PC-3 (cell line): ENCODE measurements around the gene SEPTIN5. TPM values are rescaled to one million over a fixed set of nuclear protein-coding genes. Genes with fewer than 3 reads are reported as not detected.

ENCODE experiments used
- ATAC-seq: fragments of 200-7000 bp; cut with Tn5 transposase; 2 replicates; pipeline ENCODE4 v1.9.1; 2020; ENCODE audit warnings: mild to moderate bottlenecking, moderate library complexity
- BruUV-seq: library from RNA; stranded (reverse); fragments of 400-500 nt; replicated peaks from 2 replicates; lab custom pipeline; 2021; lab: Mats Ljungman, UMichigan
- CTCF ChIA-PET: fragments of 300-600 bp; sonication (Branson Sonifier 250); formaldehyde crosslinking; loops from one replicate; lab custom pipeline; 2022; ENCODE audit warnings: antibody characterized with exemption; lab: Charles Lee
- POLR2A ChIA-PET: fragments of 300-600 bp; sonication (Branson Sonifier 250); formaldehyde crosslinking; loops from one replicate; lab custom pipeline; 2022; ENCODE audit warnings: antibody characterized with exemption; ENCODE audit not compliant: unreplicated experiment; lab: Charles Lee
- DNase-seq: peaks from one replicate; pipeline ENCODE4 v3.0.0-alpha.2; 2015
- H2AFZ ChIP-seq: fragments of 300-600 bp; sonication (generic); 2 replicates; pipeline ENCODE4 v1.6.0; 2016; ENCODE audit warnings: antibody characterized with exemption, low read length
- H3F3A ChIP-seq: fragments of 300-600 bp; sonication (generic); one replicate; pipeline ENCODE4 v1.6.0; 2017; ENCODE audit warnings: antibody characterized with exemption, low read length, control low read depth, mild to moderate bottlenecking; ENCODE audit not compliant: unreplicated experiment
- H3K27ac ChIP-seq: fragments of 300-600 bp; sonication (generic); 2 replicates; pipeline ENCODE4 v1.5.1; 2016; ENCODE audit warnings: mild to moderate bottlenecking, low read length
- H3K27me3 ChIP-seq: fragments of 300-600 bp; sonication (generic); 2 replicates; pipeline ENCODE4 v1.6.1; 2016; ENCODE audit warnings: low read length, mixed read lengths
- H3K36me3 ChIP-seq: fragments of 300-600 bp; sonication (generic); 2 replicates; pipeline ENCODE4 v1.6.1; 2016; ENCODE audit warnings: low read depth, mixed run types, low read length, mixed read lengths
- H3K4me1 ChIP-seq: fragments of 300-600 bp; sonication (generic); 2 replicates; pipeline ENCODE4 v1.5.1; 2016; ENCODE audit warnings: low read length; ENCODE audit not compliant: insufficient read depth
- H3K4me2 ChIP-seq: fragments of 300-600 bp; sonication (generic); 2 replicates; pipeline ENCODE4 v1.6.0; 2016; ENCODE audit warnings: low read length
- H3K4me3 ChIP-seq: fragments of 300-600 bp; sonication (generic); 2 replicates; pipeline ENCODE4 v1.5.1; 2016; ENCODE audit warnings: mild to moderate bottlenecking, low read length, mixed read lengths
- H3K79me2 ChIP-seq: fragments of 300-600 bp; sonication (generic); 2 replicates; pipeline ENCODE4 v1.6.1; 2017; ENCODE audit warnings: low read length, mixed read lengths
- H3K9ac ChIP-seq: fragments of 300-600 bp; sonication (generic); 2 replicates; pipeline ENCODE4 v1.6.0; 2016; ENCODE audit warnings: mild to moderate bottlenecking, low read length
- H3K9me2 ChIP-seq: fragments of 300-600 bp; sonication (generic); replicated peaks from 2 replicates; pipeline ENCODE4 v1.6.1; 2016; ENCODE audit warnings: mixed run types, low read length, mixed read lengths
- H3K9me3 ChIP-seq: fragments of 300-600 bp; sonication (generic); 2 replicates; pipeline ENCODE4 v1.6.1; 2016; ENCODE audit warnings: low read length, mixed read lengths
- H4K20me1 ChIP-seq: fragments of 300-600 bp; sonication (generic); 2 replicates; pipeline ENCODE4 v1.6.1; 2016; ENCODE audit warnings: low read length, mixed read lengths
- EZH2 ChIP-seq: fragments of 300-600 bp; sonication (generic); IDR thresholded peaks from one replicate; pipeline ENCODE4 v1.6.1; 2017; ENCODE audit warnings: antibody characterized with exemption, mild to moderate bottlenecking, low read length; ENCODE audit not compliant: unreplicated experiment
- EZH2phosphoT487 ChIP-seq: fragments of 300-600 bp; sonication (generic); IDR thresholded peaks from 2 replicates; pipeline ENCODE4 v1.6.1; 2018; ENCODE audit warnings: mild to moderate bottlenecking, antibody characterized with exemption, low read length, borderline replicate concordance
- intact Hi-C: fragments of 100-400 bp; cut with micrococcal nuclease; formaldehyde crosslinking; loops from 2 replicates; pipeline ENCODE4 v1.9.0; 2023
- total RNA-seq: library from RNA; depleted of rRNA; stranded (reverse); fragments of >200 nt; gene quantifications from 2 replicates; pipeline ENCODE4 v1.2.3, GENCODE V29; 2014
- TF ChIP-seq, protein P1 (sequence below): fragments of 300-600 bp; sonication (generic); conservative IDR thresholded peaks from 2 replicates; pipeline ENCODE4 v1.5.1; 2017; ENCODE audit warnings: antibody characterized with exemption, low read depth, mild to moderate bottlenecking, low read length

Gene SEPTIN5
- total RNA-seq, 1 experiment from 2014 or later: 27.5 TPM

DNA sequence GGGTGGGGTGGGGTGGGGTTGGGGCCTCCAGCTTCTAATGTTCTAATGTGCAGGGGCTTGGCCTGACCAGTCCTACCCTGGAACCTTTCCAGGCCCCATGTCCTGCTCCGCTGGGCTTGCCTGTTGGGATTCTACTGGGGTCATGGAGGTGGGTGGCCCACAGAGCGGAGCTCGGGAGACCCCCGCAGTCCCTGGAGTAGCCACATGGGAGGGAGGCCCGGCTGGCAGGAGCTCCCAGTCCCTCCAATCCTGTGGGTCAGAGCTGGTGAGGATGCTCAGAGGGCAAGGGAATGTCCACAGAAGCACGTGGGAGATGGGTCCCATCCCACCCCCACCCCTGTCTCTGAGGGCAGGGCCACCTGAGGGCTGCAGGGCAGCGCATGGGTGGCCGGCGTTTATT is 2.9 kb downstream of the SEPTIN5 start:
- TF ChIP-seq EZH2 (no peak), EZH2phosphoT487 (no peak)
- TF ChIP-seq, protein P1, sequence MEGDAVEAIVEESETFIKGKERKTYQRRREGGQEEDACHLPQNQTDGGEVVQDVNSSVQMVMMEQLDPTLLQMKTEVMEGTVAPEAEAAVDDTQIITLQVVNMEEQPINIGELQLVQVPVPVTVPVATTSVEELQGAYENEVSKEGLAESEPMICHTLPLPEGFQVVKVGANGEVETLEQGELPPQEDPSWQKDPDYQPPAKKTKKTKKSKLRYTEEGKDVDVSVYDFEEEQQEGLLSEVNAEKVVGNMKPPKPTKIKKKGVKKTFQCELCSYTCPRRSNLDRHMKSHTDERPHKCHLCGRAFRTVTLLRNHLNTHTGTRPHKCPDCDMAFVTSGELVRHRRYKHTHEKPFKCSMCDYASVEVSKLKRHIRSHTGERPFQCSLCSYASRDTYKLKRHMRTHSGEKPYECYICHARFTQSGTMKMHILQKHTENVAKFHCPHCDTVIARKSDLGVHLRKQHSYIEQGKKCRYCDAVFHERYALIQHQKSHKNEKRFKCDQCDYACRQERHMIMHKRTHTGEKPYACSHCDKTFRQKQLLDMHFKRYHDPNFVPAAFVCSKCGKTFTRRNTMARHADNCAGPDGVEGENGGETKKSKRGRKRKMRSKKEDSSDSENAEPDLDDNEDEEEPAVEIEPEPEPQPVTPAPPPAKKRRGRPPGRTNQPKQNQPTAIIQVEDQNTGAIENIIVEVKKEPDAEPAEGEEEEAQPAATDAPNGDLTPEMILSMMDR: no peak
- H3K4me2 ChIP-seq: no peak overlapping the region
- CTCF ChIA-PET: no interaction called here

DNA sequence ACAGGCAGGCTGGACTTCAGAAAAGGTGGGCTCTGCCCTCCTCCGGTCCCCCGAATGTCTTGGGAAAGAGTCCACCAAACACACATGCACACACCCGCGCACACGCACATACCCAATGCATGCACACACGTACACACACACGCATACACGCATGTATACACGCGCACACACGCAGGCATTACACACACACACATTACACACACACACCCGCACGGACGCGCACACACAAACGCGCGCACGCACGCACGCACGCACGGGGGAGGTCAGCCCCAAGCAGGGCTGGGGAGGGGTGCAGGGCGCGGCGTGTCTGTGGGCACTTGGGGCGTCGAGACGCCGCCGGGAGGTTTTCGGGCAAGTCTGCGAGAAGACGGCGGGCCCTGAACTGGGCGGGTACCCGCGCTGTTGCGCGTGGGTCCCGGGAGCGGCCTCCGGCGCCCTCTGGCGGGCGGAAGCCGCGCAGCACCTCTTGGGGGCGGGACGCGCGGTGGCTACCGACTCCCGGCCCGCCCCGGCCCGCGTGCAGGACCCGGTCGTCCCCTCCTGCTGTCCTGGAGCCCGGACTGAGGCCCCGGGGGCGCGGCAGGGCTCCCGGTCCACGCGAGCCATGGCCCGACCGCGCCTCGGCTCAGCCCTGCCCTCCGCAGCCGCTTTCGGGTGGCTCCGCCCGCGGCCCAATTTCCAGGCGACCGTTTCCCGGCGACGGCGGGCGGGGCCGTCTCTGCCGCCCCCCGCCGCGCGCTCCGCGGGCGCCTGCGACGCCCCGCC is 3.6 kb downstream of the SEPTIN5 start:
- no peaks in the 10 kb centered on the region for H3K9me2 ChIP-seq
- peak overlapping the region; percentile 65; the same call in 1 of the 2 replicates for H2AFZ ChIP-seq
- H3K4me3 ChIP-seq: peak overlapping the region; percentile 62
- ChIA-PET POLR2A (no interaction called here), CTCF (no interaction called here)
- no peaks in the 10 kb centered on the region for H3F3A ChIP-seq
- H3K4me1 ChIP-seq: no peaks in the 10 kb centered on the region
- H3K27ac ChIP-seq: no peak overlapping the region
- H4K20me1 ChIP-seq: no peaks in the 10 kb centered on the region
- H3K27me3 ChIP-seq: no peaks in the 10 kb centered on the region
- peak; percentile 73 for ATAC-seq
- intact Hi-C loops: loop anchor here (10.0 kb wide), 1 partner anchor 223 kb away; no protein-coding TSS in a partner anchor
- peak overlapping the region; percentile 38; the same call in 1 of the 2 replicates for H3K9ac ChIP-seq
- TF ChIP-seq EZH2phosphoT487 (no peak), EZH2 (no peak)
- TF ChIP-seq, protein P1: peak; percentile 49
- peak; percentile 68 for DNase-seq
- no TSS peak for BruUV-seq
- H3K9me3 ChIP-seq: no peaks in the 10 kb centered on the region
- H3K4me2 ChIP-seq: peak overlapping the region; percentile 83
- H3K79me2 ChIP-seq: no peaks in the 10 kb centered on the region
- H3K36me3 ChIP-seq: no peaks in the 10 kb centered on the region

More for the DNA sequence above, 2.9 kb downstream of the SEPTIN5 start:
- Histone ChIP-seq H3K9me3 (no peaks in the 10 kb centered on the region), H3K27ac (no peak overlapping the region), H4K20me1 (no peaks in the 10 kb centered on the region), H3K4me3 (no peak overlapping the region), H3K9me2 (no peaks in the 10 kb centered on the region), H3K27me3 (no peaks in the 10 kb centered on the region), H3F3A (no peaks in the 10 kb centered on the region), H3K79me2 (no peaks in the 10 kb centered on the region), H3K4me1 (no peaks in the 10 kb centered on the region), H3K9ac (no peak overlapping the region), H2AFZ (no peak overlapping the region), H3K36me3 (no peaks in the 10 kb centered on the region)
- POLR2A ChIA-PET: no interaction called here
- no TSS peak for BruUV-seq
- intact Hi-C loops: loop anchor here (10.0 kb wide), 1 partner anchor 222 kb away; no protein-coding TSS in a partner anchor
- ATAC-seq: no peak
- no peak for DNase-seq
